Measurements from ENCODE around the gene UNC93B1.

Gene UNC93B1

GRCh38 chr11:68013611-68014156 is 9.8 kb upstream of the UNC93B1 start:
- no peaks in the 10 kb centered on the region for H3K27me3 ChIP-seq
- H3K4me1 ChIP-seq (ENCODE audit: control insufficient read depth in 1 of 2, insufficient read depth in 1 of 2, low read depth in 1 of 2, low read length in 1 of 2), result peaks cover 60% of the 10 kb centered on the region in 2 experiments
- peak overlapping the region; percentile 95 for H3K27ac ChIP-seq
- H3K9me3 ChIP-seq, result no peaks in the 10 kb centered on the region
- TF ChIP-seq CTCF (IDR thresholded peaks at IDR 0.05), result no peak
- H3K4me3 ChIP-seq (ENCODE audit: low read depth in 1 of 2, low read length in 1 of 2), result no peak overlapping the region
- H3K36me3 ChIP-seq, result peaks cover 43% of the 10 kb centered on the region

- Histone ChIP-seq H3K4me3 (ENCODE audit: low read depth in 1 of 2, low read length in 1 of 2) (peak overlapping the region in 1 of 2 experiments; percentile 74), H3K27me3 (no peaks in the 10 kb centered on the region), H3K36me3 (peaks cover 36% of the 10 kb centered on the region), H3K4me1 (ENCODE audit: control insufficient read depth in 1 of 2, insufficient read depth in 1 of 2, low read depth in 1 of 2, low read length in 1 of 2) (peaks cover 65 to 67% of the 10 kb centered on the region in 2 experiments), H3K9me3 (no peaks in the 10 kb centered on the region), H3K27ac (peak overlapping the region; percentile 95)
- TF ChIP-seq CTCF (IDR thresholded peaks at IDR 0.05), result no peak
Measured at GRCh38 chr11:68012843-68013610, 9.1 kb upstream of the UNC93B1 start.

GRCh38 chr11:68012044-68012842 is 8.3 kb upstream of the UNC93B1 start:
- no peaks in the 10 kb centered on the region for H3K27me3 ChIP-seq
- H3K36me3 ChIP-seq, result peaks cover 28% of the 10 kb centered on the region
- H3K9me3 ChIP-seq, result no peaks in the 10 kb centered on the region
- peak overlapping the region; percentile 74 to 78 for H3K4me3 ChIP-seq (ENCODE audit: low read depth in 1 of 2, low read length in 1 of 2)
- H3K27ac ChIP-seq, result peak overlapping the region; percentile 95
- peaks cover 65 to 67% of the 10 kb centered on the region in 2 experiments for H3K4me1 ChIP-seq (ENCODE audit: control insufficient read depth in 1 of 2, insufficient read depth in 1 of 2, low read depth in 1 of 2, low read length in 1 of 2)
- no peak for TF ChIP-seq CTCF (IDR thresholded peaks at IDR 0.05)

- no peak for TF ChIP-seq CTCF (IDR thresholded peaks at IDR 0.05)
- H3K4me3 ChIP-seq (ENCODE audit: low read depth in 1 of 2, low read length in 1 of 2), result peak overlapping the region; percentile 74 to 78
Measured at GRCh38 chr11:68011051-68011943, 7.4 kb upstream of the UNC93B1 start.

More at GRCh38 chr11:68011051-68011943, 7.4 kb upstream of the UNC93B1 start:
- H3K27me3 ChIP-seq, result no peaks in the 10 kb centered on the region
- H3K27ac ChIP-seq, result peak overlapping the region; percentile 95
- peaks cover 65 to 68% of the 10 kb centered on the region in 2 experiments for H3K4me1 ChIP-seq (ENCODE audit: control insufficient read depth in 1 of 2, insufficient read depth in 1 of 2, low read depth in 1 of 2, low read length in 1 of 2)
- no peaks in the 10 kb centered on the region for H3K9me3 ChIP-seq
- H3K36me3 ChIP-seq, result peaks cover 19% of the 10 kb centered on the region
